GM18508 (cell line): Measurements from ENCODE around the gene NENF.
A peak's percentile ranks its signal among the peaks of the same experiment; 100 is the strongest.
"Not testable (repeated sequence)": the region's sequence is repeated elsewhere in the genome, so short reads cannot be mapped to it uniquely, and the experiment has no call there.

Source experiments
- ATAC-seq: cut with Tn5 transposase; IDR thresholded peaks from one replicate; pipeline ENCODE4 v1.9.1; 2021; ENCODE audit warnings: moderate number of reproducible peaks; ENCODE audit not compliant: insufficient read depth, unreplicated experiment

The NENF gene

GRCh38 chr1:212455803-212456528, 23.2 kb downstream of the NENF start:
- ATAC-seq = peak; percentile 53

GRCh38 chr1:212457740-212458338, 25.1 kb downstream of the NENF start:
- ATAC-seq = no peak

GRCh38 chr1:212458817-212459216, 26.1 kb downstream of the NENF start:
- no peak for ATAC-seq

- ATAC-seq = no peak
Observed at GRCh38 chr1:212459656-212460055, 26.9 kb downstream of the NENF start.

GRCh38 chr1:212460376-212460775, 27.7 kb downstream of the NENF start:
- ATAC-seq = no peak

- ATAC-seq = no peak
Observed at GRCh38 chr1:212461916-212462660, 29.4 kb downstream of the NENF start.

GRCh38 chr1:212463565-212464285, 31.0 kb downstream of the NENF start:
- ATAC-seq = no peak

- ATAC-seq = no peak
Observed at GRCh38 chr1:212465311-212465710, 32.6 kb downstream of the NENF start.

- no peak for ATAC-seq
Observed at GRCh38 chr1:212466437-212466836, 33.7 kb downstream of the NENF start.

- no peak for ATAC-seq
Observed at GRCh38 chr1:212466898-212467650, 34.4 kb downstream of the NENF start.

- no peak for ATAC-seq
Observed at GRCh38 chr1:212467843-212468482, 35.2 kb downstream of the NENF start.

GRCh38 chr1:212470059-212470458, 37.3 kb downstream of the NENF start:
- no peak for ATAC-seq

GRCh38 chr1:212471286-212471685, 38.6 kb downstream of the NENF start:
- ATAC-seq = no peak

GRCh38 chr1:212471891-212472675, 39.4 kb downstream of the NENF start:
- ATAC-seq = no peak

- no peak for ATAC-seq
Observed at GRCh38 chr1:212473729-212474128, 41.0 kb downstream of the NENF start.

- no peak for ATAC-seq
Observed at GRCh38 chr1:212475151-212475550, 42.4 kb downstream of the NENF start.

- ATAC-seq = not testable (repeated sequence)
Observed at GRCh38 chr1:212475831-212476230, 43.1 kb downstream of the NENF start.

GRCh38 chr1:212477014-212477679, 44.4 kb downstream of the NENF start:
- ATAC-seq = peak; percentile 63
